ENCODE data around the gene MUC5AC.

MUC5AC gene

GRCh38 chr11:1192741-1193325 is 35.1 kb downstream of the MUC5AC start:
- no peak overlapping the region for H3K4me3 ChIP-seq (ENCODE audit: low read length)
- H2AFZ ChIP-seq (ENCODE audit: low read depth, low read length): no peak overlapping the region
- H3K27me3 ChIP-seq (ENCODE audit: low read depth, low read length): no peaks in the 10 kb centered on the region
- H3K9me3 ChIP-seq (ENCODE audit: insufficient read depth, low read length): no peaks in the 10 kb centered on the region
- no peaks in the 10 kb centered on the region for H3K36me3 ChIP-seq (replicated peaks; ENCODE audit: low read depth, low read length)
- H3K9ac ChIP-seq (ENCODE audit: low read length): no peak overlapping the region
- H3K4me1 ChIP-seq (ENCODE audit: low read length): no peaks in the 10 kb centered on the region
- no peak overlapping the region for H3K4me2 ChIP-seq (ENCODE audit: low read length)
- no peaks in the 10 kb centered on the region for H4K20me1 ChIP-seq (ENCODE audit: insufficient read depth, low read length)
- no peak overlapping the region for H3K27ac ChIP-seq (ENCODE audit: low read length)
- no peak for TF ChIP-seq EZH2phosphoT487 (IDR thresholded peaks at IDR 0.05; ENCODE audit: low read depth)
- no peak for TF ChIP-seq CTCF (IDR thresholded peaks at IDR 0.05; ENCODE audit: low read depth, low read length)
- H3K79me2 ChIP-seq (ENCODE audit: low read length): no peaks in the 10 kb centered on the region

- Histone ChIP-seq H3K79me2 (ENCODE audit: low read length) (no peaks in the 10 kb centered on the region), H3K4me1 (ENCODE audit: low read length) (no peaks in the 10 kb centered on the region), H3K27me3 (ENCODE audit: low read depth, low read length) (no peaks in the 10 kb centered on the region), H3K27ac (ENCODE audit: low read length) (no peak overlapping the region), H4K20me1 (ENCODE audit: insufficient read depth, low read length) (no peaks in the 10 kb centered on the region), H3K36me3 (replicated peaks; ENCODE audit: low read depth, low read length) (no peaks in the 10 kb centered on the region), H3K4me2 (ENCODE audit: low read length) (no peak overlapping the region), H3K4me3 (ENCODE audit: low read length) (no peak overlapping the region), H3K9me3 (ENCODE audit: insufficient read depth, low read length) (no peaks in the 10 kb centered on the region), H2AFZ (ENCODE audit: low read depth, low read length) (no peak overlapping the region), H3K9ac (ENCODE audit: low read length) (no peak overlapping the region)
- TF ChIP-seq EZH2phosphoT487 (IDR thresholded peaks at IDR 0.05; ENCODE audit: low read depth): no peak
Measured at GRCh38 chr11:1193326-1194230, 35.8 kb downstream of the MUC5AC start.

- Histone ChIP-seq H3K27me3 (ENCODE audit: low read depth, low read length) (no peaks in the 10 kb centered on the region), H4K20me1 (ENCODE audit: insufficient read depth, low read length) (no peaks in the 10 kb centered on the region), H3K27ac (ENCODE audit: low read length) (no peak overlapping the region), H3K9ac (ENCODE audit: low read length) (no peak overlapping the region), H3K4me3 (ENCODE audit: low read length) (no peak overlapping the region), H3K9me3 (ENCODE audit: insufficient read depth, low read length) (no peaks in the 10 kb centered on the region), H3K36me3 (replicated peaks; ENCODE audit: low read depth, low read length) (no peaks in the 10 kb centered on the region), H2AFZ (ENCODE audit: low read depth, low read length) (no peak overlapping the region), H3K4me2 (ENCODE audit: low read length) (no peak overlapping the region), H3K79me2 (ENCODE audit: low read length) (no peaks in the 10 kb centered on the region), H3K4me1 (ENCODE audit: low read length) (no peaks in the 10 kb centered on the region)
- TF ChIP-seq CTCF (IDR thresholded peaks at IDR 0.05; ENCODE audit: low read depth, low read length): no peak
Measured at GRCh38 chr11:1194231-1194976, 36.7 kb downstream of the MUC5AC start.

GRCh38 chr11:1194977-1195681 is 37.4 kb downstream of the MUC5AC start:
- Histone ChIP-seq H3K4me1 (ENCODE audit: low read length) (no peaks in the 10 kb centered on the region), H3K27me3 (ENCODE audit: low read depth, low read length) (no peaks in the 10 kb centered on the region)

More at GRCh38 chr11:1194977-1195681, 37.4 kb downstream of the MUC5AC start:
- Histone ChIP-seq H3K9ac (ENCODE audit: low read length) (no peak overlapping the region), H3K36me3 (replicated peaks; ENCODE audit: low read depth, low read length) (no peaks in the 10 kb centered on the region), H3K4me2 (ENCODE audit: low read length) (no peak overlapping the region), H4K20me1 (ENCODE audit: insufficient read depth, low read length) (no peaks in the 10 kb centered on the region), H3K27ac (ENCODE audit: low read length) (no peak overlapping the region), H3K79me2 (ENCODE audit: low read length) (no peaks in the 10 kb centered on the region), H3K9me3 (ENCODE audit: insufficient read depth, low read length) (no peaks in the 10 kb centered on the region), H3K4me3 (ENCODE audit: low read length) (no peak overlapping the region), H2AFZ (ENCODE audit: low read depth, low read length) (no peak overlapping the region)
- no peak for TF ChIP-seq EZH2phosphoT487 (IDR thresholded peaks at IDR 0.05; ENCODE audit: low read depth)
- no peak for TF ChIP-seq CTCF (IDR thresholded peaks at IDR 0.05; ENCODE audit: low read depth, low read length)
